HG02885 (cell line): ENCODE data around the gene DUSP19.

Experiments
- ATAC-seq: cut with Tn5 transposase; IDR thresholded peaks from one replicate; pipeline ENCODE4 v1.9.1; 2021; ENCODE audit warnings: mild to moderate bottlenecking; ENCODE audit not compliant: unreplicated experiment, poor library complexity

Gene DUSP19

DNA sequence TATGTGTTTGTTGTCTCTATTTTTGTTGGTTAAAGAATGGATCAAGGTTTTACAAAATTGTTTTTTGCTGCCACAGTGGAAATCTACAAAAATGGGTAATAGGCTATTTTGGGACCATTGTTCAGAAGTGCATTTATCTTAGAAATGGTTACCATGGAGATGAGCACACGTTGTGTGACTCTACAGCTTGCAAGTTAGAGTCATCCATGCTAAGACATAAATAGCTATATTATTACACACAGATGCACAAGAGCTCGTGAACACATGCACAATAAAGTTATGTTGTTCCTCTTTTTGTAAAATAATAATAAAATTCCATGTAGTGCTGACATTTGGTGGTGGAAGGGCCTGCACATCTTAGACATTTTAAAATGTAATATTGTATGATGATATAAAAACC lies 15.5 kb upstream of the DUSP19 start:
- peak; percentile 93 for ATAC-seq

DNA sequence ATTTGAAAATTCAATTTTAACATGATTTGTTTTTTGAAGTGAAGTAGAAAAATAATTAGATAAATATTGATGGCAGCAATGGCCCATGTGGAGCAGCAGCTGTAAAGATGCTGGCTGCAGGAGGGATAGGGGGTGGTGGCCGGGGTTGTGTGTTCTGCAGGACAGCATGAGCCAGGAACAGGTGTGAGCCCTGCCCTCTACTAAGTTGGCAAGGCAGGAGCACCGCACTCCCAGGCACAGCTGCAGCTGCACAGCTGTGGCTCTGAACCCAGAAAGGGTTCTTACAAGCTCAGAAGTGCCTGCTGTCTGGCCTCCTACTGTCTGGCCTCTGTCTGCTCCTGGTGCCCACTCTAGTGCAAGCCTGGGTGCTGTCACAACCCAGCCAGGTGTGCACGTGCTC lies 10.0 kb upstream of the DUSP19 start:
- no peak for ATAC-seq

DNA sequence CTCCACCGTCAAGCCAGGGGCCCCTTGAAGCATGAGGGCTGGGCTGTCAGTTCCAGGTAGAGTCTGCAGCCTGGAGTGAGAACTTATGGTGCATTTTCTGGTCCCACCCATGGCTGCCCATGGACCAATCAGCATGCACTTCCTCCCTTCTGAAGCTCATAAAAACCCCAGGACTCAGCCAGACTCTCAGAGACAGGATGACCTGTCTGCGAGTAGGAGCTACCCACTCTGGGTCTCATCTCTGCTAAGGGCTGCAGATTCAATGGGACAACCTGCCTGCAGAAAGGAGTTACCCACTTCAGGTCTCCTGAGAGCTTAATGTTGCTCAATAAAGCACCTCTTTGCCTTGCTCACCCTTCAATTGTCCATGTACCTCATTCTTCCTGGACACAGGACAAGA lies 9.4 kb upstream of the DUSP19 start:
- ATAC-seq: no peak

DNA sequence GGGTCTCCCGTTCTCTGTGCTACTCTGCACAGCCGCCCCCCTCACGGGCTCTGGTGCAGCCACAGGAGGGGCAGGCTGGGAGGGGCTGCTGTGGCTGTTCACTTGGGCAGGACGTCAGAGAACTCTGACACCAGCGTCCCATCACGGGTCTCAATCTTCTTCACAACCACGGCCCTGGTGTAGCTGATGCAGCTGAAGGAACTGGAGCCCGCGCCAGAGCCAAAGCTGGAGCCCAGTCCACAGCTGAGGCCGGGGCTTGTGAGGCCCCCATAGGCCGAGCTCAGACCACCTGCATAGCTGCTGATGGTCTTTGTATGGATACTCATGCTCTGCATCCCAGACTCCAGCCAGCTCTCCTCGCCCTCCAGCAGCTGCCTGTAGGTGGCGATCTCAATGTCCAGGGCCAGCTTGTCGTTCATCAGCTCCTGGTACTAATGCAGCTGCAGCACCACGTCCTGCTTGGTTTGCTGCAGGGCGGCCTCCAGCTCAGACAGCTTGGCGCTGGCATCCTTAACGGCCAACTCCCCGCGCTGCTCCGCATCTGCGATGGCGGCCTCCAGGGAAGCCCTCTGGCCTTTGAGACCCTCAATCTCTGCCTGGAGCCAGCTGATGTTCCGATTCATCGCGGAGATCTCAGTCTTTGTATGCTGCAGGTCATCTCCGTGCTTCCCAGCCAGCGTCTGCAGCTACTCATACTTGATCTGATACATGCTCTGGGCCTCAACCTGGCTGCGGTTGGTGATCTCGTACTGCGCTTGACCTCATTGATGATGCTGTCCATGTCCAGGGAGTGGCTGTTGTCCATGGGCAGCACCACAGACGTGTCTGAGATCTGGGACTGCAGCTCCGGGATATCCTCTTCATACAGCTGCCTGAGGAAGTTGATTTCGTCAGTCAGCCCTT lies 7.4 kb upstream of the DUSP19 start:
- ATAC-seq: no peak

DNA sequence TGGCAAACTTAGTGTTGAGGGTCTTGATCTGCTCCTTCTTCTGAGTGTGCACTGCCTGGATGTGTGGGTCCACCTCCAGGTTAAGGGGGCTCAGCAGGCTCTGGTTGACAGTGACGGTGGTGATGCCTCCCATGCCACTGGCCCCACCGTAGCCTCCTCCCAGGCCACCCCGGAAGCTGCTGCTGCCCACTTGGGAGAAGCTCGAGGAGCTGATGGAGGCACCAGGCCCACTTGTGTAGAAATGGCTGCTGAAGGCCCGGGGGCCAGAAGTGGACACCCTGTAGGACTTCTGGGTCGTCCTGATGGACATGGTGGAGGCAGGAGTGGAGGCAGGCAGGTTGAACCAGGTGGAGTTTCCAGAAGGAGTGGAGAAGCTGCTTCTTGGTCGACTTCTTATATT lies 6.4 kb upstream of the DUSP19 start:
- no peak for ATAC-seq

DNA sequence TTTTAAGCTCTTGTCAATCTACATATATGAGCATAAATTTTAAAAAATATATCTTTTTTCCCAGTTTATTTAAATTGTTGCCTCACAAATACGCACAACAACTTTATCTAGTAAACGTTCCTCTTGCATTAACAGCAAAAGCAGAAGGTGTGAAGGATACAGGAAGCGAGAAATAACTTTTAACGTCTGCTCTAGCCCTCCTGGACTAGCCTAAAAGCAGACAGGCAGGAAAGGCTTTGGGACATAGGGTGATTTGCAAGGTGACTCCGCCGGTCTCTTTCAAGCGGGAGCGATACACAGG lies 434 bp upstream of the DUSP19 start:
- ATAC-seq: no peak

DNA sequence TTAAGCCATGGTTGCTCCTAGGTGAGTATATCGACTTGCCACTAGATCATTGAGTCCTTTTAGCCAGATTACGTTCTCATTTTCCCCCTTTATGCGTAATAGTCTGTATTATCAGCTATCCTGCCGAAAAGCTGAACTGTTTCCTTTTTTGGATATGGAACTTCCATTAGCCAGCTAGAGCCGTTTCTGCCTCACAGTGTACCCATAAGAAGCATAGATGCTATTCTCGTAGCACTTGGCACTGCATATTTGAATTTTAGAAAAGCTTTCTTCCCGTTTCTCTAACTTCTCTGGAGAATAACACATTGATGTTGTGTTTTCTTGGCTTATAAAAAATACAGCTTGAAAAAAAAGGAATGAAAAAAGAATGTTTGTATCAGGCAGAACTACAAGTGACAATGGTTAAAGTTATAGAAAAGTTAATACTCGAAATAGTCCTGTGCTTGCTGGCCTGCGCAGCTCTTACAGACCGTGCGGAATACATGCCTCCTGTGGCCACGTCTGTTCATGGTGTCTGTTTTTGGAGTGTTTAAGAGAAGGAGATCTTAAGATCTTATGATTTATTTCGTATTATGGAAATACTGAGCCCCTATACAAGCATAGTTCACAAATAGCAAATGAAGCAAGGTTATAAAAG lies 710 bp downstream of the DUSP19 start:
- peak; percentile 28 for ATAC-seq

DNA sequence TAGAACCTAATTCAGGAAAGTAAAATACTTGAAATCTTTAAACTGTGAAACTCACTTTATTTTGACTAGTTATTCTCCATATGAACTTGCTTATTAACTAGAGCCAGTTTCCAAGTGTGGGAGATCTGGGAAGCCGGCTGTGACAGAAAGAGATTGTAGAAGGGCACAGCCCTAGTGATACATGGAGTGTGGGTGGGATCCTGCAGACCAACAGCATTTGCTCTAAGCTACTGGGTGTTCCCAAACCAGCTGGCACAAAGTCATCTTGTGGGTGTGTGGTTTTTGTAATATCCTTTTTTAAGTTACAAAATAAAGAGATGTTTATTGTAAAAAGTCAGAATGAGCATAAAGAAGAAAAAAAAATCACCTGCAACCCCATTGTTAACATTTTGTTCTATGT lies 3.4 kb downstream of the DUSP19 start:
- no peak for ATAC-seq

DNA sequence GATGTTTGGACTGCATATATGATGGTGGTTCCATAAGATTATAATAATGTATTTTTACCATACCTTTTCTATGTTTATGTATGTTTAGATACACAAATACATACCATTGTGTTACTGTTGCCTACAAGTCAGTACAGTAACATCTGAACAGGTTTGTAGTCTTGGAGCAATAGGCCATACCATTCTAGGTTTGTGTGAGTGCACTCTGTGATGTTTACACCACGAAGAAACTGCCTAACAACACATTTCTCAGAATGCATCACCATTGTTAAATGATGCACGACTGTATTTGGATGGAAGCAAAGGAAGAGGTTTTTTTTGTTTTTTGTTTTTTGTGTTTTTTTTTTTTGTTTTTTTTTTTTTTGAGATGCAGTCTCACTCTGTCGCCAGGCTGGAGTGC lies 9.5 kb downstream of the DUSP19 start:
- no peak for ATAC-seq

DNA sequence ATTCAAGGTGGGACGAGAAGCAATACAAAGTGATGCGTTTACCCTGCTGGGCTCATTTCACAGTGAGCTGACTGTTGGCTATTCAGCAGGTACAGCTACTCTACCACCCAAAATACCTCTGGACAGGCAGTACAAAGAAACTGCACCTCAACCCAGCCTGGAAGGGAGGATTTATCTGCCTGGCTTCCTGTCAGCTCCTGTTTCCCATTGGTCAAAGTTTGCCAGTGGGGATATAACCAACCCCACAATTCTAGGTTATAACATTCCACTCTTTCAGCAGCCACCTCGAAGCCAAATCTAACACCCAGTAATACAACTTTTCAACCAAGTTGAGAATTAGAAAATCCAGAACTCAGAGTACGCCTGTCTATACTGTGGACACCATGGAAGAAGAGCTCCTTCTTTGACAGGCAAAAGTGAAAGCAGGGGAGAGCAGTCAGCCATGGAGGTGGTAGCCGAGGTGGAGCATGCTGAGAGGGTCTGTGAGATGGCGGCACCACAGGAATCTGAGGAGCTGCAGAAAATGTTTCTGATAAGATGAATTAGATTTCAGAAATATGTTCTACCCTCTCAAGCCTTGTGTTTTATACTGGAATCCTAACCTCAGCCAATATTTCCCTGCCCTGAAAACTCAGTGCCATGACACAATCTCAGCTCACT lies 10.8 kb downstream of the DUSP19 start:
- peak; percentile 65 for ATAC-seq

DNA sequence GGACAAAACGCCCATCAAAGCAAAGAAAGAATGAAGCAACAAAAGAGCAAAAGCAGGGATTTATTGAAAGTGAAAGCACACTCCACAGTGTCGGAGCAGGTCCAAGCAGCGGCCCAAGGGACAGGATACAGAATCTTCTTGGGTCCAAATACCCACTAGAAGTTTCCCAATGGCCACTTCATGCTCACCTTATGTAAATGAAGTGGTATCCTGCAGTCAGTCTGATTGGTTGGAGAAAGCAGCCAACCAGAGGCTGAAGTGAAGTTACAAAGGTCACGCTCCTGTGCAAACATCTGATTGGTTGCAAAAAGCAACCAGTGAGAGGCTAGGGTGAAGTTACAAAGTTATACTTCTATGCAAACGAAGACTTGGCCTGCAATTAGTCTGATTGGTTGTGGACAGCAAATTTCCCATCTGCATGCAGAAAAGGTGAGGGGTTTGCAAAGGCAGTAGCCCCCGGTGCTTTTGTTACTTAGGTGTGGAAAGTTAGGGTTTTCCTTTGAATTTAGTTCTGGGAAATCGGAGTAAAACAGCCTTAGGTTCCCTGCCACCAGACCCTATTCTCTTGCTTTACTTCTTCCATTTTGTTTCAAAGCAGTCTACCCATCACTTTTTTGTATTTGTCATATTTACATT lies 12.9 kb downstream of the DUSP19 start:
- no peak for ATAC-seq

DNA sequence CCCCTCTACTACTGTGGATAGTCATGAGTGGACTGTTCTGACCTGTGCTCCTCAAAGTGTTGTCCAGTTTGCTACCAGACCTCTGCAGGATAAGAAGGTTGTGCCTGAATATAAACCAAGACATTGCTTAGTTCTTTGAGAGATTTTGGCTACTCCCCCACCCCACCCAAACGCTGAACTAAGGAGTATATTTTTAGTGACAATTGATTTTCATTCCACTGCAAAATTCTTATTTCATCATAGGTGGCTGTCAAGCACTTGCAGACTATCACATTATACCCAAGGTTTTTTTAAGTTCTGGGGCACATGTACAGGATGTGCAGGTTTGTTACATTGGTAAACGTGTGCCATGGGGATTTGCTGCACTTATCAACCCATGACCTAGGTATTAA lies 13.4 kb downstream of the DUSP19 start:
- no peak for ATAC-seq

DNA sequence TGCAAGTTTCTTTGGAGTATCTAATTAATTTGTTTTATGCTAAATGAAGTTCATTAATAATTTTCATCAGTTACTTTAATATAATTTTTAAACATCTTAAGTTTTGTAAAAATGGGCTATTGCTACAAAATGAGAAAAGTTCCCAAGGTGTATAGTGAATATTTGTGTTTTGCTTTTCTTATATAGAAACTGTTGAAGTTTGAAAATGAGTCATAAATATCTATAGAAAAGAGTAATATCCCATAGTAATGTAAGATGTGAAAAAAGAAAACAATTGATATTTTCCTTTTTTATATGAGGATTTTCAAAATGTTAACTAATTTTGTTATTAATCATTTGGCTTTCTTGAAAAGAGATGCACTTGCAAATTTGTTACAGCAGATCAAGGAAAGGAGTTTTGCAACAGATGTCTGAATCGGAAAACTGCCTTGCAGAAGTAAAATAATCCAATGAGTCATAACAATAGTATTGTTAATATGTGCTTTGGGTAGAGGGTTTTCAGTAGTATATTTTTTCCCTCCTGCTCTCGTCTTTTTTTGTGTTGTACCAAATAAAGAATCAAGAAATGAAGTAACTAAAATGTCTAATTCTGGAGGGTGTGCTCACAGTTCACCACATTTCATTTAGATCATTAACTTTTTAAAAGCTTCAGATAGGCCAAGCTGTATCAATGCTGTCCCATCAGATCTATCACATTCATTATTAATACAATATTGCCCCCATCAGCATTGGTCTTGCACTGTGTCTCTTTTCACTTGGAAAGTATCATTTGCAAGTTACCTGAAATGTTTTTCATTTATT lies 15.5 kb downstream of the DUSP19 start:
- ATAC-seq: peak; percentile 83

DNA sequence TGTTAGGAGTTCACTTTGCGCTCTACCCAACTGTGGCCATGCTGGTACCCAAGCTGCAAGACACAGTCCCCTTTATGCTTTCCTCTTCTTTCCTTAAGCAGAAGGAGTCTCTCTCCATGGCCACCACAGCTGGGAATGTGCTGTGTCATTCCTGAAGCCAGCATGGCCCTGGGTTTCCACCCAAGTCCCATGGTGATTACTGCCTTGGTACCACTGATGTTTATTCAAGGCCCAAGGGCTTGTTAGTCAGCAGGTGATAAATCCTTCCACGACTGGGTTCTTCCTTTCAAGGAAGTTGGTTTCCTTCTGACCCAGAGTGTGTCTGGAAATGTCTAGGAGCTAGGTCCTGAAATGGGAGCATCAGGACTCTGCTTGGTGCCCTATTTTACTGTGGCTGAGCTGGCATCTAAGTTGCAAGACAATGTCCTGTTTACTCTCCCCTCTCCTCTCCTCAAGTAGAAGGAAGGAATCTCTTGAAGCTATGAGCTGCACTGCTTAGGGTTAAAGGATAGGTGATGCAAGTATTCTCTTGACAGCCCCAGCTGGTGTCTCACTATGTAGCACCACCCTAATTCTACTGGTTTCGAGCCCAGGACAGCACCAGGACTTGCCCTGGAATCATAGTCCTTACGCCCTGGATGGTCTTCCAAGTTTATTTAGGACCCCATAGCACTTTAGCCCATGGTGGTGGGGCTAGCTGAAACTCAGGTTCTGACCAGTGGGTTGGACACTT lies 27.0 kb downstream of the DUSP19 start:
- no peak for ATAC-seq

DNA sequence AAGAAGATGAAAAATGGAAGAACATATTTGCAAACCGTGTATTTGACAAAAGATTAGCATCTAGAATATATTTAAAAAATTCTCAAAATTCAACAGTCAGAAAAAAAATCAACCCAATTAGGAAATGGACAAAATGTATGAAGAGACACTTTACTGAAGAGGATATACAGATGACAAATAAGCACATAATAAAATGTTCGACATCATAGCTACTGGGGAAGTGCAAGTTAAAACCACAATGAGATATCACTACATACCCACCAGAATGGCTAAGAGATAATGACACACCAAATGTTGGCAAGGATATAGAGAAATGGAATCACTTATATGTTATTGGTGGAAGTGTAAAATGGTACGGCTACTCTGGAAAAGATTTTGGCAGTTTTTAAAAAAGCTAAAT lies 34.0 kb downstream of the DUSP19 start:
- ATAC-seq: no peak

DNA sequence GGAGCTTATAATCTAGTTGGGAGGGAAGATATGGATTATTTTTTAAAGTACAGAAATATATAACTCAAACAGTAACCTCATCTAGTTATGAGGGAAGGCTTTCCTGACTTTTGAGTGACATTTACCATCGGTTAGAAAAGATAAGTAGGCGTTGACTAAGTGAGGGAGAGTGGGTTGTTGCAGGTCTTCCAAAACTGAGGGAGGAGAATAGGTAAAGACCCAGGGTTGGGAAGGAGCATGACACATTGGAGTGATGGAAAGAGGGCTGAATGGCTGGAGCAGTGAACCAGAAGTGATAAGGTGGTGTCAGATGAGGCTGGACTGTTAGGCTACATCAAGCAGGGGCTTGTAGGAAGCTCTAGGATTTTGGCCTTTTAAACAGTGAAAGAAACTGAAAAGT lies 35.1 kb downstream of the DUSP19 start:
- no peak for ATAC-seq

DNA sequence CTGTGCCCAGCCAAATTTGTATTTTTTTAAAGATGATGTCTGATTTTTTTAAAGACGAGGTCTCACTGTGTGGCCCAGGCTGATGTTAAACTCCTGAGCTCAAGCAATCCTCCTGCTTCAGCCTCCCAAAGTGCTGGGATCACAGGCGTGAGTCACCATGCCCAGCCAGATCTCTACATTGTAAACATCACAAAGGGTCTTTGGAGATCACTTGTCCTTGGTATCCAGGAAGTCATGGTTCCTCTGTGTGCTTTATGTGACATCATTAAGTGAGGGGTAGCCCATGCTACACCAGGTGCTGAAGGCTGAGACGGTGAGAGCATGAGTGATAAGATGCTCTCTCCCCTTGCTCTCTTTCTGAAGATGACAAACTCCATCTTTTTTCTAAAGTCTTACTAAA lies 38.7 kb downstream of the DUSP19 start:
- no peak for ATAC-seq

DNA sequence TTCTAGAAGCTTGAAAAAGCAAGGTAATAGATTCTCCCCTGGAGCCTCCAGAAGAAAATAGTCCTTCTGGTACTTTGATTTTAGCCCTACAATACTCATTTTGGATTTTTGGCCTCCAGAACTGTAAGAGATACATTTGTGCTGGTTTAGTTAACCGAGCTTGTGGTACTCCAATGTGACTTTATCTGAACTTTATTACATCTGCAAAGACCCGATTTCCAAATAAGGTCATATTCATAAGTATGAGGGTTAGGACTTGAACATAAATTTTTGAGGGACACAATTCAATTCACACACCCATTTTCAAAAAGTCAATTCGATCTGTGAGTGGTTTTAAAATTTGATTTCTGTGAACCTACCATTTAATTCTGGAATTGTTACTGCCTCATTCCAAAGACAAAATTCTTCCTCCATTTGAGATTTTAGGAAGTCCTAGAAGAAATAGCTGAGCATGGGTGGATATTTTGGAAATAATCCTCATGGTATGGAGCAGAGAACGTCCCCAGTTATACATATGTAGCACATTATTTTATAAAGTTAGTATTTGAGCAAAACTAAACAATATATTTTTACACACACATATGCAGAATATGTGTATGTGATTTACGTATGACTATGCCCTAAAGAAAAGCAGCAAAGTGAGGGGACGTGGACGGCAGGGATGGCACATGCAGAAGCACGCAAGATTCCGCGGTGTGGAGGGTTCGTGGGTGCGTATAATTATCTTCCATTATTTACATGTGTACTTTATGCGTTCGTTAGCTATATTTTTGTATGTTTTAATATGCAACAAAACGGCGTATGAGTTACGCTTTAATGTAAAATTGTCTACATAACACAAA lies 44.8 kb downstream of the DUSP19 start:
- no peak for ATAC-seq

DNA sequence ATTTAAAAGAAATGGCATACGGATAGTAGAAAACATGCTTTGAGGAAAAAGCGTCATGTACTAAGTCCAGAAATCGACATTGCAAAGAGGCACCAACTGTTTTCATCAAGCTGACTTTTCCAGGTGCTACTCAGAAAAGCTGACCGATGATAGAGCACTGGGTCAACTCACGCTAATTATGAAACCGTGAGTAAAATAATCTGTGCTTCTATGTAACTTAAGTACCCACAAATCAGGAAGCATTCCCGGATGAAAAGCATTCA lies 45.3 kb downstream of the DUSP19 start:
- ATAC-seq: peak; percentile 24
